Measurements from ENCODE around the gene CACNA2D1.
"Not testable (repeated sequence)": the region's sequence is repeated elsewhere in the genome, so short reads cannot be mapped to it uniquely, and the experiment has no call there.

CACNA2D1 gene

GRCh38 chr7:82036146-82036886 is 407.3 kb downstream of the CACNA2D1 start:
- DNase-seq: no peak

- no peak for DNase-seq
Measured at GRCh38 chr7:82035456-82035855, 408.1 kb downstream of the CACNA2D1 start.

GRCh38 chr7:82032901-82033300 is 410.7 kb downstream of the CACNA2D1 start:
- DNase-seq: no peak

- no peak for DNase-seq
Measured at GRCh38 chr7:82029236-82029913, 414.2 kb downstream of the CACNA2D1 start.

- DNase-seq: no peak
Measured at GRCh38 chr7:82028097-82028496, 415.5 kb downstream of the CACNA2D1 start.

- no peak for DNase-seq
Measured at GRCh38 chr7:82021713-82022112, 421.9 kb downstream of the CACNA2D1 start.

- DNase-seq: no peak
Measured at GRCh38 chr7:82021036-82021435, 422.5 kb downstream of the CACNA2D1 start.

GRCh38 chr7:82019551-82020475 is 423.8 kb downstream of the CACNA2D1 start:
- DNase-seq: no peak

- DNase-seq: no peak
Measured at GRCh38 chr7:82018226-82018625, 425.4 kb downstream of the CACNA2D1 start.

GRCh38 chr7:82017334-82017943 is 426.1 kb downstream of the CACNA2D1 start:
- DNase-seq: no peak

- no peak for DNase-seq
Measured at GRCh38 chr7:82015751-82016150, 427.8 kb downstream of the CACNA2D1 start.

- not testable (repeated sequence) for DNase-seq
Measured at GRCh38 chr7:82014574-82014973, 429.0 kb downstream of the CACNA2D1 start.

- DNase-seq: no peak
Measured at GRCh38 chr7:82012453-82012852, 431.1 kb downstream of the CACNA2D1 start.

- DNase-seq: no peak
Measured at GRCh38 chr7:82010416-82010815, 433.2 kb downstream of the CACNA2D1 start.

GRCh38 chr7:82007315-82007714 is 436.3 kb downstream of the CACNA2D1 start:
- DNase-seq: no peak

- no peak for DNase-seq
Measured at GRCh38 chr7:82005056-82005455, 438.5 kb downstream of the CACNA2D1 start.

GRCh38 chr7:81993186-81993585 is 450.4 kb downstream of the CACNA2D1 start:
- no peak for DNase-seq

GRCh38 chr7:81990395-81990794 is 453.2 kb downstream of the CACNA2D1 start:
- DNase-seq: no peak

GRCh38 chr7:81986723-81987470 is 456.7 kb downstream of the CACNA2D1 start:
- no peak for DNase-seq

GRCh38 chr7:81983406-81983805 is 460.2 kb downstream of the CACNA2D1 start:
- DNase-seq: no peak

- no peak for DNase-seq
Measured at GRCh38 chr7:81973117-81973516, 470.5 kb downstream of the CACNA2D1 start.

GRCh38 chr7:81960026-81960425 is 483.6 kb downstream of the CACNA2D1 start:
- no peak for DNase-seq
